ENCODE measurements around the gene TANC1. TPM values are rescaled to one million over a fixed set of nuclear protein-coding genes. Genes with fewer than 3 reads are reported as not detected.

TANC1 gene
- total RNA-seq, 6 experiments from 2014 or later, result 4.0 to 12.7 (median 11.3) TPM

DNA sequence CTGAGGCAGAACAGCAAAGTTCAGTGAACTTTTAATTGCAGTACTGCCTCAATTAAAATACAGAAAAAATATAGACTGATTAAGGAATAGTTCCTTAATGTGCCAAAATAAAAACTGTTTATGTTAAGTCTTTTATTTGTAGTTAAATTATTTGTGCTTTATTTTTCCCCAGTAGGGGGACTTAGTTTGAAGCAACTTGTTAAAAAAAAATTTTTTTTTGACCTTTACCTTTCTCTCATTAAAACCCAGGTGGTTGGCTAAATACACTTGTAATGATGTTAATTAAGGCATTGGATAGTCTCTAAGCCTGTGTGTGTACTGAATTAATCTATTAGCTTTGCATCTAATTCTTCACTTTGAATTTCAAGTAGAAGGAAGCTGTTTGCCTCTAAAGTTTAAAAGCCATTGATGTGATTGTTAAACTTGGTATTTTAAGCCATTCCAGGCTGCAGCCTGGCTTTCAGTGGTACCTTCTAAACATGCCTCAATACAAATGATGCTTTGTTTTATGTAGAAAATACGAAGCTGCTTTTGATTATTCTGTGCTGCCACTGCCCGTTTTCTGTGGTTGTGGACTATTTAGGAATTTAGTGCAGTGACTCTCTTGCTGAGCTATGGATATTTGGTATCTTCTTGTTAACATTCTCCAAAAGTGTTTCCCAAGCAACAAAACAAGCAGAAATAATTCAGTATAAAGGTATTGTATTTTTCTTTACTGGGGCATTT is 102.9 kb downstream of the TANC1 start:
- ATAC-seq, result no peak
- Histone ChIP-seq H3K27me3 (no peaks in the 10 kb centered on the region), H3K9me3 (no peaks in the 10 kb centered on the region), H3K4me3 (no peak overlapping the region), H3K4me1 (no peaks in the 10 kb centered on the region), H3K36me3 (no peaks in the 10 kb centered on the region), H3K27ac (no peak overlapping the region)
- TF ChIP-seq POLR2A (IDR thresholded peaks at IDR 0.05), result no peak
- TF ChIP-seq, protein P1, sequence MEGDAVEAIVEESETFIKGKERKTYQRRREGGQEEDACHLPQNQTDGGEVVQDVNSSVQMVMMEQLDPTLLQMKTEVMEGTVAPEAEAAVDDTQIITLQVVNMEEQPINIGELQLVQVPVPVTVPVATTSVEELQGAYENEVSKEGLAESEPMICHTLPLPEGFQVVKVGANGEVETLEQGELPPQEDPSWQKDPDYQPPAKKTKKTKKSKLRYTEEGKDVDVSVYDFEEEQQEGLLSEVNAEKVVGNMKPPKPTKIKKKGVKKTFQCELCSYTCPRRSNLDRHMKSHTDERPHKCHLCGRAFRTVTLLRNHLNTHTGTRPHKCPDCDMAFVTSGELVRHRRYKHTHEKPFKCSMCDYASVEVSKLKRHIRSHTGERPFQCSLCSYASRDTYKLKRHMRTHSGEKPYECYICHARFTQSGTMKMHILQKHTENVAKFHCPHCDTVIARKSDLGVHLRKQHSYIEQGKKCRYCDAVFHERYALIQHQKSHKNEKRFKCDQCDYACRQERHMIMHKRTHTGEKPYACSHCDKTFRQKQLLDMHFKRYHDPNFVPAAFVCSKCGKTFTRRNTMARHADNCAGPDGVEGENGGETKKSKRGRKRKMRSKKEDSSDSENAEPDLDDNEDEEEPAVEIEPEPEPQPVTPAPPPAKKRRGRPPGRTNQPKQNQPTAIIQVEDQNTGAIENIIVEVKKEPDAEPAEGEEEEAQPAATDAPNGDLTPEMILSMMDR (IDR thresholded peaks at IDR 0.05), result no peak
- WGBS (ENCODE audit: insufficient coverage, low coverage, low lambda C conversion rate, missing lambda C conversion rate), result 72% methylated on average over 2 of the region's 2 CpGs
- intact Hi-C loops (cut with DNase I), result no loop called here
- DNase-seq, result no peak

DNA sequence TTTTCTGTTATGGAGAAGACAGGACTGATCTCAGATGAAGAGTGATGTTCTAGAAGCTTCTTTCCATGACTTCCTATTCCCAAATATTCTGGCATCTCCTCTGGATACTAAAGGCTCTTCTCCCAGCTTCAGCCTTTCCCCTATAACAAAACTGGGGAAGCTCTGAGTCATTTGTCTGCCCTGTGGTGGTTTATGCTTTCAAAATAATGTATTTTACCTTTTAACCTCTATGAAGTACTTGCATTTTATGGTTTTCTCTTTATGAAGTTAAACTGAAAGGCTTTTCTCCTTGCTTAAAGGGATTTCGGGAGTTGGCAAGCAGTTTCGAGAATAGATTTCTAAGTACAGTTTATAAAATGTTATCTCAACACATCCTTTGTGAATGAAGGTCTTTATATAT is 104.4 kb downstream of the TANC1 start:
- no peak for DNase-seq
- Histone ChIP-seq H3K4me3 (no peak overlapping the region), H3K9me3 (no peaks in the 10 kb centered on the region), H3K4me1 (no peaks in the 10 kb centered on the region), H3K27me3 (no peaks in the 10 kb centered on the region), H3K36me3 (no peaks in the 10 kb centered on the region), H3K27ac (no peak overlapping the region)
- 72% methylated on average over 2 of the region's 2 CpGs for WGBS (ENCODE audit: insufficient coverage, low coverage, low lambda C conversion rate, missing lambda C conversion rate)
- TF ChIP-seq, protein P1 (IDR thresholded peaks at IDR 0.05), result no peak
- TF ChIP-seq POLR2A (IDR thresholded peaks at IDR 0.05), result no peak
- no peak for ATAC-seq
- intact Hi-C loops (cut with DNase I), result no loop called here

DNA sequence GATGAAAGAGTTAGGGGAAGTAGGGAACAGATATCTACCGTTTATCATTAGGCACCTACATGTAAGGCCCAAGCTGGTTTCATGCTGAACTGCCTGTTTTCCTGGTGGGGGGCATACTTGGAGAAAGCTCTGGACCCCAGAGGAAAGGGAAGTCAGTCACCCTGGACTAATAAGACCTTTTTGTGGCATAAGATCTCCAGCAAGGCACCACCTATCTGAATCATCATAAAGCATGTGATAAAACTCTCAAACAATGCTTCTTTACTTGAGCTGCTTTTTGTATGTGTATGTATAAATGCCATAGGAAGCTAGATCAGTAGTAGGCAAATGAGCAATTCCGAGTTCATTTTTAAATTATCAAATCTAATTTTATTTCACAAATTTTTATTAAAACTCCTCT is 104.8 kb downstream of the TANC1 start:
- 69% methylated on average over 2 of the region's 2 CpGs for WGBS (ENCODE audit: insufficient coverage, low coverage, low lambda C conversion rate, missing lambda C conversion rate)
- H3K4me1 ChIP-seq, result no peaks in the 10 kb centered on the region
- H3K27ac ChIP-seq, result no peak overlapping the region
- intact Hi-C loops (cut with DNase I), result no loop called here
- no peak for TF ChIP-seq POLR2A (IDR thresholded peaks at IDR 0.05)
- TF ChIP-seq, protein P1 (IDR thresholded peaks at IDR 0.05), result no peak
- DNase-seq, result no peak
- no peak overlapping the region for H3K4me3 ChIP-seq
- no peaks in the 10 kb centered on the region for H3K27me3 ChIP-seq
- ATAC-seq, result no peak
- H3K9me3 ChIP-seq, result no peaks in the 10 kb centered on the region
- no peaks in the 10 kb centered on the region for H3K36me3 ChIP-seq

DNA sequence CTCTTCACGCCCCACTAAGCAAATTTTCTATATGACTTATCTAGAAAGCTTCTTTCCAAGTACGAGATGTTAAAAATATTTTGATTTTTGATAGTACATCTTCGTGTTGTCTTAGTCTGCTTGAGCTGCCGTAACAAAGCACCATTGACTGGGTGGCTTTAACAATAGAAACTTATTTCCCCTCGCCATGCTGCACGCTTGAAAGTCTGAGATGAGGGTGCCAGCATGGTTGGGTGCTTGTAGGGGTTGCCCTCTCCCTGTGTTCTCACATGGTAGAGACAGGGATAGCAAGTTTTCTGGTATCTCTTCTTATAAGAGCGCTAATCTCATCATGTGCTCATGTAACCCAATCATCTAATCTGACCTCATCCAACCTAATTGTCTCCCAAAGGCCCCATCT is 106.2 kb downstream of the TANC1 start:
- WGBS (ENCODE audit: insufficient coverage, low coverage, low lambda C conversion rate, missing lambda C conversion rate), result 93% methylated on average over 7 of the region's 7 CpGs
- DNase-seq (no peak), ATAC-seq (no peak)
- Histone ChIP-seq H3K9me3 (no peaks in the 10 kb centered on the region), H3K36me3 (no peaks in the 10 kb centered on the region), H3K4me3 (no peak overlapping the region), H3K27me3 (no peaks in the 10 kb centered on the region), H3K27ac (no peak overlapping the region), H3K4me1 (no peaks in the 10 kb centered on the region)
- TF ChIP-seq, protein P1 (IDR thresholded peaks at IDR 0.05), result no peak
- no peak for TF ChIP-seq POLR2A (IDR thresholded peaks at IDR 0.05)
- intact Hi-C loops (cut with DNase I), result no loop called here

Data from right lobe of liver (tissue), 6 donors.